GM21526 (cell line): Measurements from ENCODE around the gene RTTN.
"Not testable (repeated sequence)": the region's sequence is repeated elsewhere in the genome, so short reads cannot be mapped to it uniquely, and the experiment has no call there.

Source experiments
- ATAC-seq: cut with Tn5 transposase; IDR thresholded peaks from one replicate; pipeline ENCODE4 v1.9.1; 2021; ENCODE audit warnings: moderate library complexity; ENCODE audit not compliant: unreplicated experiment, low FRiP score

Gene RTTN

DNA sequence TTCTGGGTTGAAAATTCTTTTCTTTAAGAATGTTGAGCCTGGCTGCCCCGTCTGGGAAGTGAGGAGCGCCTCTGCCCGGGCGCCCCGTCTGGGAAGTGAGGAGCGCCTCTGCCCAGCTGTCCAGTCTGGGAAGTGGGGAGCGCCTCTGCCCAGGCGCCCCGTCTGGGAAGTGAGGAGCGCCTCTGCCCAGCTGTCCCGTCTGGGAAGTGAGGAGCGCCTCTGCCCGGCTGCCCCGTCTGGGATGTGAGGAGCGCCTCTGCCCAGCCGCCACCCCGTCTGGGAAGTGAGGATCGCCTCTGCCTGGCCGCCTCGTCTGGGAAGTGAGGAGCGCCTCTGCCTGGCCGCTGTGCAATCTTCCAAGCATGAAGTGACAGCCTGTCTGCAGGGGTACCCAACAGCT lies 102.6 kb downstream of the RTTN start:
- not testable (repeated sequence) for ATAC-seq

DNA sequence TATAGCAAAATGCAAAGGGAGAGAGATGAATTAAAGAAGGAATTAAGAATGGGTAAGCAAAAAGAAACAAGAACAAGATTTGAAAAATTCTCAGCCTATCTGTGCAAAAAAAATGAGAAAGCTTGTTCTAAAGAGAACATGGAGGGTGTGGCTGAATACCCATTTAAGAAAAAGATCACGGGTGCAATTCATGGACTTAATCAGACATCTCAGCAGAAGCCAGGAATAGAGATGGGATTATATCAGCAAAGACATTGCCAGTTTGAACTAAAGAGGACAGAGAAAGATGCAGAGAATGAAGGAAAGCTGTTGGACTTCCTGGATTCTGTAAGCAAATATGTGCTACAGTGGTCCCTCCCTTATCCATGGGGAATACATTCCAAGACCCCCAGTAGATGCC lies 115.6 kb downstream of the RTTN start:
- ATAC-seq: no peak

DNA sequence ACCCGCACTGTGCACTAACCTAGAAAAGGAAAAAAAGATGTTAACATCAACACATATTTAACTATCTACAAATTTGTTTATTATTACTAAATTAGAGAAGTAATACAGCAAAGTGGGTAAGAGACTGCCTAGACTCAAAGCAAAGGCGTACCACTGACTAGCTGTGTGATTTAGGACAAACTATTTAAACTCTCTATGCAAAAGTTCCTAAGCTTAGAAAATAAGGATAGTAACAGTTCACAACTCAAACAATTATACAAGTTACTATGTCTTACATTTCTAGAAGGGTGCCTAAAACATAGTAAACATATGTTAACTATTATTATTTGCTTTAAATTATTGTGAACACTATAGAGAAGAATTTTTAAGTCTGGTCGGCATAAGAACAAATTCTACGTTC lies 119.4 kb downstream of the RTTN start:
- no peak for ATAC-seq

DNA sequence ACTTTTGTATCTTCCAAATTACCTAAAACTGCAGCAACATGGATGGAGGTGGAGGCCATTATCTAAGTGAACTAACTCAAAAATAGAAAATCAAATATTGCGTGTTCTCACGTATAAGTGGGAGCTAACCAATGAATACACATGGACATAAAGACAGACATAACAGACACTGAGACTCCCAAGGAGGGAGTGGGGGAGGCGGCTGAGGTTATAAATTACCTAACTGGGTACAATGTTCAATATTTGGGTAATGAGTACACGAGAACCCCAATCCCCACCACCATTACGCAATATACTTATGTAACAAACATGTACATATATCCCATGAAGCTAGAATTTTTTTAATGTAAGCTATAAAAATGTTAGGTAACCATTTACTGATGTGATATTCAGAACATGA lies 119.8 kb downstream of the RTTN start:
- no peak for ATAC-seq

DNA sequence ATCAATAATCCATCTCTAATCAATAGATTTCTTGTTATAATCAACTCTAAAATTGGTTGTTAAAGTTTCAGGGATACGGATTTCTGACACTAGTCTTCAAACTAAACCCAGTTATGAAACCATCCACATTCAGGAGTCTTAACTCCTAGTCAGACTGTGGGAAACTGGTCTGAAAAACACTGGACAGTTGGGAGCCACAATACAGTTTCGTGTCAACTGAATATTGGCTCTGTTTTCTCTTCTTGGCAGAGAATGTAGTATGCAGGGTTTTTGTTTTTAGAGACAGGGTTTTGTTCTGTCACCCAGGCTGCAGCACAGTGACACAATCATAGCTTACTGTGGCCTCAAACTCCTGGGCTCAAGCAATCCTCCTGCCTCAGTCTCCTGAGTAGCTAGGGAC lies 123.1 kb downstream of the RTTN start:
- no peak for ATAC-seq

DNA sequence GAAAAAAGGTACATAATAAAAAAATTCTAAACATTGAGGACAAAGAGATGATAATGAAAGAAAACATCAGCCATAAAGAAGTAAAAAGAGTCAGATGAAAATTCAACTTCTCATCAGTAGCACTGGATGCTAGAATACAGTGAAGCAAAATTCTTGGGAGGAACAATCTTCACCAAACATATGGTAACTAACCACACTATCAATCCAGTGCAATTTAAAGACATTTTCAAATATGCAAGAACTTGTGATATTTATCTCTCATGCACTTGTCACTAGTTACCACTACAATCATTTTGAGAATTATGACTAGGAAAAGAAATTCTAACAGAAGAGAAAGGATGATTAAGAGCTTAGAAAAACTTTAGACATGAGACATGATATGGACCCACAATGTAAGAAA lies 127.4 kb downstream of the RTTN start:
- ATAC-seq: no peak

DNA sequence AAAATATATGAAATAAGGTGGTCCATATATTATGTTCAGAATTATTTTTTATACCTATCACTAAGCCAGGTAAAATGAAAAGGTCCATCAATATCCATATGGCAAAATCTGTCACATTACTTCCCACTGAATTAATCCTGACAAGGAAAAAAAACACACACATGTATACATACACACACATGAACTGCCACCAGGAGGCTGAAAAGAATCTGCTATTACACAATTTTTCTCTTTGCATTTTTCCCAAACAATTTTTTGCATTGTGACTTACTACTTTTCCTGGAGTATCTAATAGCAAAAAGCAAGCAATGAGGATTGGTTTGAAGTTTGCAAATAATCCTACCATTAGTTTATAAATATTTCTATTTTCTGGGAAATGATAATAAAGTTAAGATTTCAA lies 129.6 kb downstream of the RTTN start:
- no peak for ATAC-seq

DNA sequence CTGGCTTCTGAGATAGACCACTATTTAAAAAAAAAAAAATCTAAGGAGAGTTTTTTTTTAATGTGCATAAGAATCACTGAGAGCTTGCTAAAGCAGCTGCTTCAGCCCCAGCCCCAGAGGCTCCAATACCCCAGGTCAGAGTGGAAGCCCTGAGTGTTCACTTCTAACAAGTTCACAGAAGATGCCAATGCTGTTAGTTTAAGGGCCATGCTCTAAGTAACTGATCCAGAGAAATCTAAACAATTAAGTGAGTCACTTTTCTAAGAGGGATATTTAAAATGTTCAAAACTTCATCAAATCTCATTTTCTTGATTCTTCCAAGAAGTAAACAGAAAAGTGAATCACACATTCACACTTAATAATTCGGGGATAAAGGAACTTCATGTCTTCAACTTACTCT lies 131.4 kb downstream of the RTTN start:
- ATAC-seq: no peak

DNA sequence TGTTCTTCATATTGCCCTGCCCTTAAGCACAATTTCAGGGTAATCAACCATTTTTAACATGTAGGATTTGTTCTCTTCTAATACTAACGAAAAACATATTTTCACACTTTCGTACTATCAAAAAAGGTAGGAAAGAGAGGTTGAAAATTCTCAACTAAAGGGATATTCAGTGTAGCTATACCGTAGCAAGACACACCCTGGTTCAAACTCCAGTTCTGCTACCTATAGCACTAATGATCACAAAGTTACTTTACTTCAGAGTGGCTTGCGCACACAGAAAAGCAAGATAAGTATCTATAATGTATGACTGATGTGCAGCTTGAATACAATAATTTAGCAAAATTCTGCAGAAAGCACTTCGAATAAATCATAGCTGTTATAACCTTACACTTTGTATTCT lies 132.1 kb downstream of the RTTN start:
- ATAC-seq: no peak

DNA sequence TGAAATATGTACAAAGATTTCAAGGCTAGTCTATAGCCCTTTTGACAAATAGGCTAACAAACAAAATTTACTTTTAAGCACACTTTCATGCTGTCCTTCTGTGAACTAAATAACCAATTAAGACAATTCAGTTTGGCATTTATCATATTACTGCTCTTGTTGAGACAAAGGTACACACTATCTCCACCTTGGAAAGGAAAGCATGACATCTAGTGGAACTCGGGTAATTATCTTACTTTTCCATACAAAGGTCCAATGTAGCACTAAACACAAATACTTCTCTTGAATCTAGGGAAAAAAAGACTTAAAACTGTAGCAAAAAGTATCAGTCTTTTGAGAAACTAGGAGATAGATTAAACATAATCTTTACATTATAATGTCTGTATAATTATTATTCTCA lies 132.8 kb downstream of the RTTN start:
- peak; percentile 61 for ATAC-seq

DNA sequence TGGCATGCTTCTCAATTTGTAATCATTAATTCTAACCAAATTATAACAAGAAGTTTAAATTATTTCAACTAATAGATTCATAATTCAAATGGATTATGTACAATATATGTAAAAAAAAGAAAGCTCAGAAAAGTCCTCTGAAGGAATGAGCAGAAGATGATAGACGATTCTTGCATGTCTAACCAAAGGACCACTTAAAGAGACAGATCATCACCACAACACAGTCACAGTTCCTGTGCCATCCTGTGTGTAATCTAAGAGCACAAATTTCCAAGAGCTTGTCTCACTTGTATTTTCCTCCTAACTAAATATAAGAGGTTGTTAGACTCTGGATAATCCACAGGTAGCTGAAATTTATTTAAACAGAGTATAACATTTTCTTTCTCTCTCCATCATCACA lies 135.5 kb downstream of the RTTN start:
- no peak for ATAC-seq

DNA sequence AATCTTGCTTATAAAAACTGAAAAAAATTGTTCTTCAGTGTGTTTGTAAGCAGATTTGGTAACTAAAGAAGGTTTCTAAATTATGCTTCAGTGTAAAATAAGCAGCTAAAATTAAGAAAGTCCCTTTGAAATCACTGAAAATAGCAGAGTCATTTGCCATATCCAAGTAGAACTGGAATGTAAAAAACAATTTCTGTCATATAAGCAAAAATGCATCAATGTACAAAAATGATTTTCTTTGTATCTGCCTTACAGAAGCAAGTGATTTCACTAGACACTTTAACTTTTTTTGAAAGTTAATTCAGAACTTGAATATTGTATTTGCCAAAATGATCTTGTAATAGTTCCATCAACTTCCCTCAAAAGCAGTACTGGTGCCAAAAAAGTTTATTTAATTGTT lies 136.1 kb downstream of the RTTN start:
- ATAC-seq: no peak

DNA sequence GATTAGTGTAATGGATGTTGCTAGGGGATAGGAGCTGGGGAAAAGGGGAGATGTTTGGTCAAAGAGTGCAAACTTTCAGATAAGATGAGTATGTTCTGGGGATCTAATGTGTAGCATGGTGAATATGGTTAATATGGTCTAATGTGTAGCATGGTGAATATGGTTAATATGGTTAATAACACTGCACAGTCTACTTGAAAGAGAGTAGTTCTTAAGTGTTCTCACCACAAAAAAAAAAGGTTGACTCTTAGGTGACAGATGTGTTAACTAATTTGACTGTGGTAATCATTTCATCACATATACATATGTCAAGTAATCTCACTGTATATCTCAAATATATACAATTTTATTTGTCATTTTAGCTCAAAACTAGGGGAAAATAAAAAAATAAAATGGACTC lies 136.5 kb downstream of the RTTN start:
- no peak for ATAC-seq

DNA sequence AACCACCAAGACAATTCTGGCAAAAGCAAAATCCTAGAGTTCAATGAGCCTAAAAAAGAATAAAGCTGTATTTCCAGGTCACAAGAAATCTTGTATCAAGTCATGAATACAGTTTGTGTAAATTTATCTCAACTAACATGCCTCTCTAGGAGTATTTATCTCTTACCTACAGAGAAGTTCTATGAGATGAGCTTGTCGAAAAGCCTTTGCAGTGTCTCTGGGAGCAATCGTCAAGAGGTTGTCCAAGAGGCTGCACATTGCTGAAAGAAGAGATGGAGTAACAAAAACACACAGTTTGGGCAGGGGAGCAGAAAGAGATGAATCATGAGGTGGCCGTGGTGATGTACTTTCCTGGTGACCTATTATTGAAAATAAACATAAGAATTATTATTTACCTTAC lies 145.8 kb downstream of the RTTN start:
- no peak for ATAC-seq

DNA sequence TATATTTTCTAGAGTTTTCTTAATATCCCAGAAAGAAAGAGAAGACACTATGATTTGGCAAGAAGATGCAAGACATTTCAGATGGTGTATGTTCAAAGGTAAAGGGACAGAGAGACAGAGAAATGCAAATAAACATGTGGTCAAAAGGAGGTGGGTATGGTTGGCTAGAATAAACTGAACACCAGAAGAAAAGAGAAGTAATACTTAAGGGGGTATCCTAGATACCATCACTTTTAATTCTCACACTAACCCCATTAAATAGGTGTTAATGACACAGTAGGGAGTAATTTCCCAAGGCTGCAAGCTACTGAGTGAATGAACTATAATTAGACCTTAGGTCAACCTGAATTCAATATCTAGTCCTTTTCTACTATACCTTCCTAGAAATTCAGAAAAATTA lies 146.6 kb downstream of the RTTN start:
- peak; percentile 97 for ATAC-seq

DNA sequence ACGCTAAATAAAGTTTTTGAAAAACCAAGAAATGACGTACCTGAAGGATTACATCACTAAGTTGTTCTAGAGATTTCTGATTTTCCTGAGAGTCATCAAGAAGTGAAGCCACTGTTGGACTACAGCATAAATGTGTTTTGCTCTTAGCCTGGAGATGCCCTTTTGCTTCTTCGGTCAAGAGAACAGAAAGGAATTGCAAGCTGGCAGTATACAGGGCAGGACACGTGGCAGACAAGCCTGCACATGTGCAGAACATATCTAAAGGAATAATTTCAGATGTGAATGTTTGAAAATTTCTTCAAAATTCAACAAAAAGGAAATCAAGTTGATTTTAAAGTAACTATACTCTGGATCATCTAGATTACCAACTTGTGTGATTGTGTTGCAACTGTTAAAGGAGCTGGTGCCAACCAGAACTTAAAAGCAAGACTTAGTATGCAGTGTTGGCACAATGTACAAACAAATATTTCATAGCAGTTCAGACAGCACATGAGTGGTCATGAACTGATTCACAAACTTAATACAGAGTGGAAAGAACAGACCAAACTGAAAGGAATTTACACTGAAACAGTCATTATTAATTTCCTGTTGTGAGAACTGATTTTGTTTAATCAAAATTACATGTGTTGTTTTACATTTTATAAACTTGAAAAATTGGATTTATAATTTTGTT lies 157.4 kb downstream of the RTTN start:
- ATAC-seq: no peak

DNA sequence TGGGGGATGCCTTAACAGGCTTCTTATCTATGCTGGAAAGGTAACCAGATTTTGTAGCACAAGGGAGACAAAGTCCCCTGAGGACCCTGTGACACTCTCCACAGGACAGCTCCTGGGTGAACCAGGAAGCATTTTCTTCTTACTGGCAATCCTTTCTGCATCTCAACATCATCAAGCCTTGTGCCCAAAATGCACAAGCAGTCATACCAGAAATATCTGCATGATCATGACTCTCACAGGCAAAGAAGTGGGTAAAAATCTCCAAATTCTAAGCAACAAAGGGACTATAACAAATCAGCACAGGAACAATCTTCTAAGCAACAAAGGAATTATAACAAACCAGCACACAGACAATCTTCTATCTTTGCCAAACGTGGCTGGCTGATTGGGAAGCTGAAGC lies 158.7 kb downstream of the RTTN start:
- ATAC-seq: no peak

DNA sequence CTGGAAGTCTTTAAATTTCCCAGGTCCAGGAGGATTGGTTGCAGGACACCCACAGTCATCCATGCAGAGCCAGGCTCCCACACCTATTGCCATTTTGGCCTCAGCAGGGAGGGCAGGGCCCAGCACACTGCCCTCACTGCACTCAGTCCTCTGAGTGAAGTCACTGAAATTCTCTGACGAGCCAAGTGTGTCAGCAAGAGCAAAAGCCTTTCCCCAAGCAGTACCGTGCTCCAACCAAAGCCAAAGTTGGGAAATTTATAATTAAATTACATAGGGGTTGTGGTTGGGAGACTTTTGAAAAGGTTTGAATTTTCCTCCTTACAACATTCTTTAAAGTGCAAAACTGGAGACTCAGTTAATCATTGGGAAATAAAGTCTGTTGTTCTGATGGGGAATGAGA lies 159.3 kb downstream of the RTTN start:
- no peak for ATAC-seq

DNA sequence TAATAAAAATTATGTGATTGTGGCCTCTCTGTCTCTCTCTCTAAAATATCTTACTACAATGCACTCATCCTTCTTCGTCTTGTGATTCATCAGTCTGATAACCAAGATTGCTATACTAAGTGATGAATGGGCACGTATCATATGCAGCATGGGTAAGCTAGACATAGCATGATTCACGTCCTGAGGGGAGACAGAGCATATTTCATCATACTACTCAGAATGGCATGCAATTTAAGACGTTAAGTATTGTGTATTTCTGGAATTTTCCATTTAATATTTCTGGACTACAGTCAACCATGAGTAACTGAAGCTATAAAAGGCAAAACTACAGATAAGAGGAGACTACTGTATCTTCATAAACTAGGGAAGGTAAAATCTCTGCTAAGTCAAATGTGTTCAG lies 160.9 kb downstream of the RTTN start:
- ATAC-seq: no peak

DNA sequence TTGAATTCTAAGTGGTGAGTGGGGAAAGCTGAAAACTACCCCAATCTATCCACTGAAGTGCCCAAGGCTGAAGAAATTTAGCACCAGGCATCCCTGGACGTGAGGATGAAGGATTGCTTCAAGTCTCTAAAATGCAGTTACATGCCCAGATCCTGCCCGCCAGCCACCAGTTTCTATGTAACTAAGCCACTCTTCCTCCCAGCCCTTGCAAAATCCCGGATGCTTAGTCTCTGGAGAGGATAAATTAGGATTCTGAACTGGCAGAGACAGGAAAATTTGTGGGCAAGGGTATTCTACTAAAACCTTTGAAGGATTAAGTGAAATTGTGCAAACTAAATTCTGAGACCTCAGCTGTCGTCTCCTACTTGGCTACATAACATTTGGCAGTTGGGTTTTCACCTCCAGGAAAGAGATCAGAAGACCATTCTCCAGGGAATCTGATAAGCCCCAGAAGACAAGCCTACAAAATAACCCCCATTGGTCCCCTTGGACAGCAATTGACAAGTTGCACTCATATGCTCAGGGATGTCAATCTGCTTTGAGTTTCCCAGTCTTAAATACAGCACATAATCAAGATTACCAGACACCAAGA lies 163.9 kb downstream of the RTTN start:
- no peak for ATAC-seq

DNA sequence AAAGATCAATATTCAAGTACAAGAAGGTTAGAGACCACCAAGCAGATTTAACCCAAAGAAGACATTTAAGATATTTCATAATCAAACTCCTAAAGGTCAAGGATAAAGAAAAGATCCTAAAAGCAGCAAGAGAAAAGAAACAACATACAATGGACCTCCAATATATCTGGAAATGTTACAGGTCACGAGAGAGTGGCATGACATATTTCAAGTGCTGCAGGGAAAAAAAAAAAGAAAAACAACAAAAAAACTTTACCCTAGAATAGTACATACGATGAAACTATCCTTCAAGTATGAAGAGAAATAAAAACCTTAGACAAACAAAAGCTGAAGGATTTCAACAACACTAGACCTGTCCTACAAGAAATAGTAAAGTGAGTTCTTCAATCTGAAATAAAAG lies 166.3 kb downstream of the RTTN start:
- ATAC-seq: no peak

DNA sequence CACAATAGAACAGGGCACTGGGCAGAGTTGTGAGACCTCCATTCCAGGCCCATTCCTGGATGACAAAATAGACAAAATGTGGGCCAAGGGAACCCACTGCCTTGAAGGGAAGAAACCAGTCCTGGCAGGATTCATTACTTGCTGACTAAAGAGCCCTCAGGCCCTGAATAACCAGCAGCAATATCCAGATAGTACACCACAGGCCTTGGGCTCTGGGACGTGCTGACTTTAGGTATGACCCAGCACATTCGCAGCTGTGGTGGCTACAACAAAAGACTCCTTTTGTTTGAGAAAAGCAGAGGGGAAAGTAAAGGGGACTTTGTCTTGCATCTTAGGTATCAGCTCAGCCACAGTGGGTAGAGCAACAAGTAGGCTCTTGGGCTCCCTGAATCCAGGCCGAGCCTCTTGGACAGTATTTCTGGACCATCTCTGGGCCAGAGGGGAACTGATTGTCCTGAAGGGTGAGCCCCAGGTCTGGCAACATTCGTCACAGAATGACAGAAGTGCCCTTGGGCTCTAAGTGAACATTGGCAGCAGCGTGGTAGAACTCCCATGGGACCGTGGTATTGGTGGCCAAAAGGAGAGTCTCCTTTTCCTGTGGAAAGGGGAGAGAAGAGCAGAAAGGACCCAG lies 167.9 kb downstream of the RTTN start:
- no peak for ATAC-seq
